Progenitor cell of endocrine pancreas (in vitro differentiated cells): ENCODE results near the gene AGMAT. TPM values are rescaled to one million over a fixed set of nuclear protein-coding genes. Genes with fewer than 3 reads are reported as not detected.

Experiments
- DNase-seq: peaks from one replicate; pipeline ENCODE4 v3.0.0; 2021; ENCODE audit warnings: low spot score; ENCODE audit not compliant: unreplicated experiment
- H3K27ac Mint-ChIP-seq: 2 replicates; pipeline ENCODE4 v1.8.0; 2021; ENCODE audit warnings: mild to moderate bottlenecking, moderate library complexity, mixed read lengths
- H3K27me3 Mint-ChIP-seq: 2 replicates; pipeline ENCODE4 v1.8.0; 2021; ENCODE audit warnings: mixed read lengths
- H3K36me3 Mint-ChIP-seq: 2 replicates; pipeline ENCODE4 v1.8.0; 2022; ENCODE audit warnings: mixed read lengths; ENCODE audit not compliant: insufficient read depth
- H3K4me1 Mint-ChIP-seq: 2 replicates; pipeline ENCODE4 v1.8.0; 2021; ENCODE audit warnings: low read depth, mixed read lengths
- H3K4me3 Mint-ChIP-seq: 2 replicates; pipeline ENCODE4 v1.8.0; 2021; ENCODE audit warnings: low read depth, mild to moderate bottlenecking, moderate library complexity, mixed read lengths
- H3K9me3 Mint-ChIP-seq: 2 replicates; pipeline ENCODE4 v1.8.0; 2021; ENCODE audit warnings: low read depth, mixed read lengths
- total RNA-seq: library from RNA; stranded (reverse); gene quantifications from 2 replicates; pipeline ENCODE4 v1.2.1, GENCODE V29; 2021
- TF ChIP-seq, protein P1 (sequence below): fragments of 200-600 bp; sonication (generic); IDR thresholded peaks from one replicate; pipeline ENCODE4 v1.5.0; 2021; ENCODE audit warnings: antibody characterized with exemption, mild to moderate bottlenecking; ENCODE audit not compliant: unreplicated experiment

AGMAT gene
- total RNA-seq, 1 donor from 2014 or later: 3.1 TPM

DNA sequence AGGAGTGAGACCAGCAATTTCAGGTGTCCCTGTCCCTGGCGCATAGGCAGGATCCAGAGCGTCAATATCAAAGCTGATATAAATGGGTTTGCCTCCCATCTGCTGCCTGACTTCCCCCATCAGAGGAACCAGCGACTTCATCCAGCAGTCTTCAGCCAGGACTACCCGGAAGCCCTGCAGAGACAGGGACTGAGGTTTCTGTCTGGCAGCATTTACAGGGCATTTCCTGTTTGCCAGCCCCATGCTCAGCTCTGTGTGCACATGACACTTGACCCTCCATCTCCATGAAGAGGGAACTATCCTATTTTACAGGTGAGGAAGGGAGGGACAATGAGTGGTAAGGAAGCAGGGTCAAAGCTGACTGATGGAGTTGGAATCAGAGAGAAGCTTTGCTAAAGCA, 7.2 kb downstream of the AGMAT start:
- DNase-seq: no peak
- H3K4me3 Mint-ChIP-seq: no peak overlapping the region
- no peaks in the 10 kb centered on the region for H3K4me1 Mint-ChIP-seq
- no peaks in the 10 kb centered on the region for H3K9me3 Mint-ChIP-seq
- H3K36me3 Mint-ChIP-seq: peaks cover 5% of the 10 kb centered on the region
- H3K27me3 Mint-ChIP-seq: no peaks in the 10 kb centered on the region
- TF ChIP-seq, protein P1, sequence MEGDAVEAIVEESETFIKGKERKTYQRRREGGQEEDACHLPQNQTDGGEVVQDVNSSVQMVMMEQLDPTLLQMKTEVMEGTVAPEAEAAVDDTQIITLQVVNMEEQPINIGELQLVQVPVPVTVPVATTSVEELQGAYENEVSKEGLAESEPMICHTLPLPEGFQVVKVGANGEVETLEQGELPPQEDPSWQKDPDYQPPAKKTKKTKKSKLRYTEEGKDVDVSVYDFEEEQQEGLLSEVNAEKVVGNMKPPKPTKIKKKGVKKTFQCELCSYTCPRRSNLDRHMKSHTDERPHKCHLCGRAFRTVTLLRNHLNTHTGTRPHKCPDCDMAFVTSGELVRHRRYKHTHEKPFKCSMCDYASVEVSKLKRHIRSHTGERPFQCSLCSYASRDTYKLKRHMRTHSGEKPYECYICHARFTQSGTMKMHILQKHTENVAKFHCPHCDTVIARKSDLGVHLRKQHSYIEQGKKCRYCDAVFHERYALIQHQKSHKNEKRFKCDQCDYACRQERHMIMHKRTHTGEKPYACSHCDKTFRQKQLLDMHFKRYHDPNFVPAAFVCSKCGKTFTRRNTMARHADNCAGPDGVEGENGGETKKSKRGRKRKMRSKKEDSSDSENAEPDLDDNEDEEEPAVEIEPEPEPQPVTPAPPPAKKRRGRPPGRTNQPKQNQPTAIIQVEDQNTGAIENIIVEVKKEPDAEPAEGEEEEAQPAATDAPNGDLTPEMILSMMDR: no peak
- H3K27ac Mint-ChIP-seq: no peak overlapping the region

DNA sequence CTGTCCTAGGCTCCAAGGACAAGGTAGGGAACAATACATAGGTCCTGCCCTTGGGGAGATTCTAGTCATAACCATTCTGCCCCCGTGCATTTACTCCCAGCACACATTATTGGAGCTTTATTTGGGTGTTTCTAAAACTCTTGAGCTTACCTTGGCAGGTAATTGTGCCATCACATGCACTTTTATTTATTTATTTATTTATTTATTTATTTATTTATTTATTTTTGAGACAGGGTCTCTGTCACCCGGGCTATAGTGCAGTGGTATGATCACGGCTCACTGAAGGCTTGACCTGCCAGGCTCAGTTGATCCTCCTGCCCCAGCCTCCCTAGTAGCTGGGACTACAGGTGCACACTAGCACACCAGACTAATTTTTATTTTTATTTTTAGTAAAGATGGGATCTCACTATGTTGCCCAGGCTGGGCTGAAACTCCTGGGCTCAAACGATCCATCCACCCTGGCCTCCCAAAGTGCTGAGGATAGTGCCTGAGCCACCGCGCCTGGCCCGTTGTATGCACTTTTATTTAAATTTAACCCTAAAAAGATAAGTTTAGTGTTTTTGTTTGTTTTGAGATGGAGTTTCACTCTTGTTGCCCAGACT, 9.2 kb downstream of the AGMAT start:
- Mint-ChIP-seq H3K9me3 (no peaks in the 10 kb centered on the region), H3K36me3 (peaks cover 9% of the 10 kb centered on the region), H3K4me3 (no peak overlapping the region), H3K4me1 (no peaks in the 10 kb centered on the region), H3K27ac (no peak overlapping the region), H3K27me3 (no peaks in the 10 kb centered on the region)
- no peak for DNase-seq
- TF ChIP-seq, protein P1: no peak

DNA sequence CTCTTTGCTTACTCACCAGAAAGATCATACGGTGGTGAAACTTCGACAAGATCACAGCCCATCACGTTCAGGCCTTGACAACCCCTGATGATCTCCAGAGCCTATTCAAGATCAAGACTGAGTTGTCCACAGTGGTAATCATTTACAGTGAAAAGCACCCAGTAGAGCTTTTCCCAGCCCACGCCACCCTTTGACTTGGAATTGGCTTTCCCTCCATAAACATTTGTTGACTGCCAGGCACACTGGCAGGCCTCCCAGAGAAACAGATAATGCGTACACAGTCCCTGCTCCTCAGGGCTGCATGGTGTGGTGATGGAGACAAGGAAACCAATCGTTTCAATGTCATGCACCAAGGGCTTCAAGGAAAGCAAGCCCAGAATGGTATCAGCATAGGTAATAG, 10.1 kb downstream of the AGMAT start:
- peaks cover 9% of the 10 kb centered on the region for H3K36me3 Mint-ChIP-seq
- H3K4me1 Mint-ChIP-seq: no peaks in the 10 kb centered on the region
- H3K27ac Mint-ChIP-seq: peak overlapping the region; percentile 27
- no peaks in the 10 kb centered on the region for H3K9me3 Mint-ChIP-seq
- no peak for DNase-seq
- TF ChIP-seq, protein P1: no peak
- no peaks in the 10 kb centered on the region for H3K27me3 Mint-ChIP-seq
- H3K4me3 Mint-ChIP-seq: no peak overlapping the region

DNA sequence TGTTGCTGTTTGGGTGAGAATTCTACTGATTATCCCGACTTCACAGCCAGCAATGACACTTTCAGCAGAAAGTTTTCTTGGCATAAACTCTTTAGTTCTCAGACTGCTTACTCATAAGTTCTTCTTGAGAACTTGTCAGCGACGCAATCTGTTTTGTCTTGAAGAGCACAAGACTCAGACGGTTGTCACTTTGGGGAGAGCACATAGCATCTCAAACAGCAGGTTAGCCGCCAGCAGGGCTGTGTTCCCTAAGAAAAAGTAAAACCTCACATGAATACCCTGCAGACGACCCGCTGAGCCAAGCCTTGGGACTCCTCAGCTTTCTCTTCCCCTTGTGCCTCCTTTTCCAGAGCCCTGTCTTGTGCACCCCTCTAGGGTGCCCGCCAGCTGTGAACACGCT, 11.4 kb downstream of the AGMAT start:
- Mint-ChIP-seq H3K4me1 (no peaks in the 10 kb centered on the region), H3K36me3 (peaks cover 12% of the 10 kb centered on the region), H3K27me3 (no peaks in the 10 kb centered on the region), H3K27ac (no peak overlapping the region), H3K4me3 (no peak overlapping the region), H3K9me3 (no peaks in the 10 kb centered on the region)
- TF ChIP-seq, protein P1: no peak
- no peak for DNase-seq

DNA sequence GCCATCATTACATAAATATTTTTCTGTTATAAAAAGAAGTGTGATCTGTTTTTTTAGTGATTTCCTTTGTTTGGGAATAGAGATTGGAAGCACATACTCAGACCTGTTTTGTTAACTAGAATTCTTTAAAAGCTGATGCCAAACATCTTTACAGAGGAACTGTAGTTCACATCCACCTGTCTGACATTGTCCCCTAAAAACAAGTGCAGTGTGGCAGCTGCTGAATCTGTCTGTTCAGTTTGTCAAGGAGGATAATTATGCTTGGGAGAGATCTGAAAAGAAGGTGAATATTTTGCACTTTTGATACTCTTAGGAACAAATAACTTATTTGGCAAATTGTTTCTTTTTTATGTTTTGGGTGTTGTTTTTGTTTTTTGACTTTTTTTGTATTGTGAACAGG, 13.6 kb downstream of the AGMAT start:
- Mint-ChIP-seq H3K27ac (no peak overlapping the region), H3K27me3 (no peaks in the 10 kb centered on the region), H3K4me1 (no peaks in the 10 kb centered on the region), H3K9me3 (no peaks in the 10 kb centered on the region), H3K36me3 (peaks cover 18% of the 10 kb centered on the region), H3K4me3 (no peak overlapping the region)
- TF ChIP-seq, protein P1: no peak
- no peak for DNase-seq
